HG03558 (cell line): Measurements from ENCODE around the gene HCN4.
"Not testable (repeated sequence)": the region's sequence is repeated elsewhere in the genome, so short reads cannot be mapped to it uniquely, and the experiment has no call there.

Experiments
- ATAC-seq: cut with Tn5 transposase; IDR thresholded peaks from one replicate; pipeline ENCODE4 v1.9.1; 2021; ENCODE audit warnings: moderate number of reproducible peaks; ENCODE audit not compliant: unreplicated experiment; ENCODE audit errors: extremely low read depth

The HCN4 gene

DNA sequence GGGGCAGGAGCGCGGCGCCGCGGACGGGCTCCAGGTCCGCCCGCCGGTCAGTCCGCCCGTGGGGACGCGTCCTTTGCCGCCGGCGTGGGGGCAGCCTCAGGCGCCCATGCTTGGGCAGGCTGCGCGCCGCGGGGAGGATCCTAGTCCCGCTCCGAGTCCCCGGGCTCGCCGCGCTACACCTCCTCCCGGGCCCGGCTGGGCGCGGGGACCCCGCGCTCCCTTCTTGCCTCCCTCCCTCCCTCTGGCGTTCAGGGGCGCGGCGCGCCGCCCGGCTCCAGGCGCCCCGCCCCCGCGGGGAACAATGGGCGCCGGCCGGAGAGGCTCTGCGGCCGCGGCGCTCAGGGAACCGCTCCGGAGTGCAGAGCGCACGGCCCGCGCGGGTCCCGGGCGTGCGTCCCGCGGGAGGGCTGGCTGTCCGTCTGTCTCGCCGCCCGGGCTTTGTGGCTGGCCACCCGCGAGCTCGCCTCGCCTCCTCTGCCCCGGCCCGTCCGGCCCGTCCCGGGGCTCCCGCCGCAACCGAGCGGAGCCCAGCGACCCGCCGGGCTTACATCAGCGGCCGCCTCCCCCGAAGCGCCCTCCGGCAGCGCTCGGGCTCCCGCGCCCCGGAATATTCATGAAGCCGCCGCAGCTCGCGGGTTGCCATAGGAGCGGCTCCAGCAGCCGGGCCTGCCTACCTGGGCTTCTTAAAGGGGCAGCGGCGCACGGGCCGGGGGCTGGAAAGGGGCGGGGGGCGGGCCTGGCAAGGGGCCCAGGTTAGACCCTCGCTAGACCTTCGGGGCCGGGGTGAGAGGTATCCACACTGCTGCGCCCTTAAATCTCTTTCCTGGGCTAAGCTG lies at the start of gene HCN4:
Gene HCN4, minus strand, starts transcription at position 658 of the 836 bp plus-strand sequence. CDS start 688 bp downstream, outside the sequence.
- ATAC-seq, result no peak

- ATAC-seq, result no peak
Observed at GRCh38 chr15:73414876-73415275, 46.1 kb upstream of the HCN4 start.

DNA sequence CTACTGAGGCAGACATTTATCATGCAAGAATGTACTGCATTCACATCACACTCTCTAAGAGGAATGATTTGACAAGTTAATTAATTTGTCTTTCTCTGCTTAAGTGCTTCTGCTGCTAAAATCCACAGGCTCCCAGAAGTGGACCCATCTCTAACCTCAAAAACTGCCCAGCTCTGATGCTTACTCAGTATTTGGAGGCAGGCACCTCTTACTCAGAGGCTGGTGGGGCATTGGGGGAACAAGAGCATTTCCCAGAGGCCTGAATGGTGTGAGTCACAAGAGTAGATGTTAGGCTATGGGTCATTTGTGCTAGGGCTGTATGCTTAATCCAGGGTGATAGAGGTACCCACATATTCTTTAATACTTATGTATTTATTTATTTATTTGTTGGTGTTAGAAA lies 34.4 kb upstream of the HCN4 start:
- ATAC-seq, result no peak

DNA sequence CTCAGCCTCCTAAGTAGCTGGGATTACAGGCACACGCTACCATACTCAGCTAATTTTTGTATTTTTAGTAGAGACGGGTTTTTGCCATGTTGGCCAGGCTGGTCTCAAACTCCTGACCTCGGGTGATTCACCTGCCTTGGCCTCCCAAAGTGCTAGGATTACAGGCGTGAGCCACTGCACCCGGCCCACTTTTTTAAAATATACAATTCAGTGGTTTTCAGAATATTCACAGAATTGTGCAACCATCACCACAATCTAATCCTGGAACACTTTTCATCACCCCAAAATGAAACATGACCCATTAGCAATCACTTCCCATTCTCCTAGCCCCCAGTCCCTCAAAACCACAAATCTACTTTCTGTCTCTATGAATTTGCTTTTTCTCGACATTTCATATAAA lies 31.5 kb upstream of the HCN4 start:
- ATAC-seq, result not testable (repeated sequence)

GRCh38 chr15:73398861-73399260 lies 30.1 kb upstream of the HCN4 start:
- ATAC-seq, result no peak

DNA sequence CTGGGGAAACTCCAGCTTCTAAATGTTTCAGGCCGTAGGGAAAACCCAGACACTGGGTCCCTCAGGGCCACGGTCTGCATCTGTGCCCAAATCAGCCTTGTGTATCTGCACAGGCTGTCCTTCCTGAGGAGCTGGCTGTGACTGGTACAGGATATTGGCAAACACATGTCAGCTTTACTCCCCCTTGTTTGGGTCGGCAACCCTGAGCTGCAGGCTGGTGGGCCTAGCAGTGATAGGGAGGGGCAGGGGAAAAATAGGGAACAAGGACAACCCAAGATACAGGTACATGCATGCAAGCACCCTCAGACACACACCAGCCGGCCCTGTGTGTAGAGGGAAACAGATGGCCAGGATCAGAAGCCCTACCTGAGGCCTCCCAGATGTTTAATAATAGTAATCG lies 28.7 kb upstream of the HCN4 start:
- no peak for ATAC-seq

DNA sequence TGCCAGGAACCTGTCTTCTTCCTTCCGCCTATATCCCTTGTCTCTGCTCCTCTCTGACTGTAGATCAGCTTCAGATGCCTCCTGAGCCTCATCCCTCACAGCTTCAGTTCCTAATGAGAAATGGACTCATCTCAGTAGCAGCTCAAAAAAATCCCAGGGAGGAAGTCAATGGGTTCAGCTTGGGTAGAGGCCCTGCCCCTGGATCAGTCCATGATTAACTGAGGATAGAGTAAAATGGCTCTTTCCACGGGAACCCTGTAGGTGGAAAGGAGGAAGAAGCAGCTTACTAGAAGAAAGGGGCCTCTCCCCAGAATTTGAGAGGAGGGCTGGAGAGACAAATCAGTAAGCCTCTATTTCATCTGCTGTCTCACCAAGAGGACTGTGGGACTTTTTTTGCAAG lies 26.9 kb upstream of the HCN4 start:
- no peak for ATAC-seq

- ATAC-seq, result no peak
Observed at GRCh38 chr15:73394782-73395181, 26.0 kb upstream of the HCN4 start.

DNA sequence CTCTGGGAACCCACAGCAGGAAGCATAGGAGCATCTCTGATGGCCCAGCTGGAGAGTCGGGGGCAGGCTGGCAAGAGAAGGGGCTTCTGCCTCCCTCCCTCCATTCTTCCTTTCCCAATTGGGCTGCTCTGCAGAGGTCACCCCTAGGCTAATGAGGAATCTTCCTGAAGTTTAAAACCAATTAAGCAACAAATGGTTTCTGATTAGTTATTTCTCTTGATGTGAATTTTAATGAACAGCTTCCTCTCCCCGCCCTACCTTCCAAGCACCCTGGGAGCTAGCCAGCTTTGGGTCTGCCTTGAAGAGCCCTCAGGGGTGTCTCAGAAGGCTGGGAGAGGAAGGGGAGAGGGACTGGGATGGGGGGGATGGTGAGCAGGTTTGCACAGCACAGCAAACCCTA lies 24.6 kb upstream of the HCN4 start:
- no peak for ATAC-seq

- ATAC-seq, result no peak
Observed at GRCh38 chr15:73392025-73392424, 23.3 kb upstream of the HCN4 start.

GRCh38 chr15:73391128-73391872 lies 22.5 kb upstream of the HCN4 start:
- ATAC-seq, result no peak

DNA sequence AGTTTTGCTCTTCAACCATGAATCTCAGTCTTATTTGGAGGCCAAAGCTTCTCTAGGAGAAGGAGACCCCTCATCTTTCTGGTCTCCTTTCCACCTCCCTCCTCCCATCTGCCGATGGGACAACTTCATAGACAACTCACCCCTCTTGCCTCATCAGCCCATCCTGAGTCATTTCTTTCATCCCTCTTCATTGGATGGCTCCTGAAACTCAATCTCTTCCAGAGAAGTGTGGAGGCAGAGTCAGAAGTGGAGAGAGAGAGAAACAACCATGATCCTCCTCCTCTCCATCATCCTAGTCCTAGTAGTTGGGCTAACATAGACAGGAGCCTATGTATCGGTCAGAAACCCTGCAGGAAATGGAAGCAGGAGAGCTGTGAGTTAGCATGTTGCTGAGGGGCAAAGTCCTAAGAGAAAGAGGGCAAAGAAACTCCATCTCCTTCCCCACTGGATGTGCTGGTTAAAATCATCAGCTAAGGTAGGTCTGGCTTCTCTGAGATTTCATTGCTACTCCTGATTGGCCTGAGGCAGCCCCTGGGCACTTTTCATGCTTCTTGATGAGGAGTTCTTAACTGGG lies 21.3 kb upstream of the HCN4 start:
- ATAC-seq, result no peak

- ATAC-seq, result no peak
Observed at GRCh38 chr15:73389539-73389938, 20.8 kb upstream of the HCN4 start.

- ATAC-seq, result no peak
Observed at GRCh38 chr15:73388256-73388781, 19.6 kb upstream of the HCN4 start.

GRCh38 chr15:73387507-73388255 lies 18.9 kb upstream of the HCN4 start:
- no peak for ATAC-seq

GRCh38 chr15:73386886-73387506 lies 18.2 kb upstream of the HCN4 start:
- ATAC-seq, result no peak

- no peak for ATAC-seq
Observed at GRCh38 chr15:73386238-73386637, 17.5 kb upstream of the HCN4 start.

- ATAC-seq, result no peak
Observed at GRCh38 chr15:73385205-73385604, 16.4 kb upstream of the HCN4 start.

DNA sequence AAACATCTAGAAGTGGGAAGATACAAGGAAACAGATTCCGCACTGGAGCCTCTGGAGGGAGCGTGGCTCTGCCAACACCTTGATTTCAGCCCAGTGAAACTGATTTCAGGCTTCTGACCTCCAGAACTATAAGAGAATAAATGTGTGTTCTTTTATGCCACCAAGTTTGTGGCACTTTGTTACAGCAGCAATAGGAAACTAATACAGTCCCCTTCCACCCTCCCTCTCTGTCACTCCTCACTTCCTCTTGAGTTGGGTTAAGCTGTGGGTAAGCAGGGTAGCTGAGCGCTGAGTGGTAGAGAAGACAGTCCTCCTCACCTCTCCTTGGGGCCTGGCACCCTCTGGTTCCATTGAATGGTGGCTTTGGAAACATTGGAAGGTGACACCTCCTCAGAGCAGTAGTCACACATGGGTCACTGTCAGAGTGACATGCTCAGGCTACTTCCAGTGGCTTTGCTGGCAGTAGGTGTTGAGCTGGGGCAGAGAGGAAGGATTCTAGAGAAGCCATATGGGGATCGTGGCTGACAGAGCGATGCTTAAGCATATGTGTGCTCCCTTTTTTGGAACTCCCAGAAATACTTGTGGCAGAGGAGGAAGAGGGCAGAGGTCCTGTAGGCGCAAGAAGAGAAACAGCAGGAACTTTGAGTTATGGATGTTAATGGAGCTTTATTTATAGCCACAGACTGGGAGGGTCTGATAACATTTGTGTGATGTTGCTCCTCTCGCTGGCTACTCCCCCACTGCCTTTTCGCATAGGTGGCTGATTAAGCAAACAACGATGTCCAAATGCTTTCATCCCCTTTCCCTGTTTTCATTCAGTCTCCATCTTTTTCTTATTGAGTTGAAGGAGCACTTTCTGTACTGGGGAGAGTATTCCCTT lies 14.8 kb upstream of the HCN4 start:
- ATAC-seq, result no peak
